Mesenchymal stem cell (in vitro differentiated cells and primary cell): Measurements from ENCODE around the gene CRBN.

Source experiments
- DNase-seq: peaks from one replicate; pipeline ENCODE4 v3.0.0-alpha.2; 2013
- H2AFZ ChIP-seq: one replicate; pipeline ENCODE4 v1.6.1; 2013; ENCODE audit warnings: low read depth, mild to moderate bottlenecking, control low read depth, inconsistent platforms, low read length, moderate library complexity
- H2AK5ac ChIP-seq: 2 replicates; pipeline ENCODE4 v1.6.1; 2013; ENCODE audit warnings: low read length, moderate library complexity, mild to moderate bottlenecking, inconsistent platforms; ENCODE audit not compliant: severe bottlenecking
- H2BK120ac ChIP-seq: one replicate; pipeline ENCODE4 v1.6.1; 2013; ENCODE audit warnings: low read depth, mild to moderate bottlenecking, inconsistent platforms, low read length, moderate library complexity
- H2BK12ac ChIP-seq, 2 experiments: one replicate each; pipeline ENCODE4 v1.6.1; 2013; ENCODE audit warnings: inconsistent platforms in 2 of 2, low read length in 2 of 2, mild to moderate bottlenecking in 2 of 2, moderate library complexity in 2 of 2, control low read depth in 1 of 2
- H2BK15ac ChIP-seq: one replicate; pipeline ENCODE4 v1.6.1; 2013; ENCODE audit warnings: mild to moderate bottlenecking, low read depth, inconsistent platforms; ENCODE audit not compliant: poor library complexity, severe bottlenecking
- H2BK5ac ChIP-seq: 2 replicates; pipeline ENCODE4 v1.6.1; 2013; ENCODE audit warnings: low read depth, mild to moderate bottlenecking, low read length, control low read depth, inconsistent platforms; ENCODE audit not compliant: poor library complexity, severe bottlenecking
- H3K14ac ChIP-seq, 2 experiments: one replicate each; pipeline ENCODE4 v1.6.1; 2013; ENCODE audit warnings: inconsistent platforms in 2 of 2, low read length in 2 of 2, control low read depth in 1 of 2, mild to moderate bottlenecking in 1 of 2, moderate library complexity in 1 of 2
- H3K18ac ChIP-seq, 2 experiments: one replicate each; pipeline ENCODE4 v1.6.1; 2013; ENCODE audit warnings: inconsistent platforms in 2 of 2, low read length in 2 of 2, control low read depth in 1 of 2, low read depth in 1 of 2, mild to moderate bottlenecking in 1 of 2
- H3K23ac ChIP-seq, 2 experiments: one replicate each; pipeline ENCODE4 v1.6.1; 2013; ENCODE audit warnings: inconsistent platforms in 2 of 2, low read length in 2 of 2, mild to moderate bottlenecking in 2 of 2, moderate library complexity in 2 of 2, control low read depth in 1 of 2
- H3K27ac ChIP-seq: 2 replicates; pipeline ENCODE4 v1.5.1; 2013; ENCODE audit warnings: mild to moderate bottlenecking, moderate library complexity, low read length, control low read depth, inconsistent platforms; ENCODE audit not compliant: poor library complexity, severe bottlenecking
- H3K27me3 ChIP-seq, 2 experiments: 2 replicates each; pipeline versions ENCODE4 v1.6.1 to v1.7.0; 2013; ENCODE audit warnings: low read length in 2 of 2, mild to moderate bottlenecking in 2 of 2, moderate library complexity in 2 of 2, control low read depth in 1 of 2, inconsistent platforms in 1 of 2; ENCODE audit not compliant: control insufficient read depth in 1 of 2, insufficient read depth in 1 of 2
- H3K36me3 ChIP-seq, 2 experiments: 2 replicates each; pipeline versions ENCODE4 v1.6.1 to v1.7.0; 2013; ENCODE audit warnings: low read length in 2 of 2, control low read depth in 1 of 2, inconsistent platforms in 1 of 2, low read depth in 1 of 2, mild to moderate bottlenecking in 1 of 2; ENCODE audit not compliant: insufficient read depth in 2 of 2, control insufficient read depth in 1 of 2
- H3K4ac ChIP-seq, 2 experiments: one replicate each; pipeline ENCODE4 v1.6.1; 2013; ENCODE audit warnings: inconsistent platforms in 2 of 2, low read length in 2 of 2, mild to moderate bottlenecking in 2 of 2, moderate library complexity in 2 of 2, control low read depth in 1 of 2, low read depth in 1 of 2
- H3K4me1 ChIP-seq: 2 replicates; pipeline ENCODE4 v1.6.1; 2013; ENCODE audit warnings: low read depth, low read length, control low read depth; ENCODE audit not compliant: control insufficient read depth, insufficient read depth
- H3K4me2 ChIP-seq: 2 replicates; pipeline ENCODE4 v1.6.1; 2013; ENCODE audit warnings: low read length, mild to moderate bottlenecking, inconsistent platforms; ENCODE audit not compliant: poor library complexity, severe bottlenecking
- H3K4me3 ChIP-seq, 2 experiments: 2 replicates each; pipeline versions ENCODE4 v1.5.1 to v1.7.0; 2013; ENCODE audit warnings: low read length in 2 of 2, mild to moderate bottlenecking in 2 of 2, control low read depth in 1 of 2, low read depth in 1 of 2; ENCODE audit not compliant: insufficient read depth in 1 of 2
- H3K79me1 ChIP-seq: replicated peaks from 2 replicates; pipeline ENCODE4 v1.6.1; 2013; ENCODE audit warnings: mild to moderate bottlenecking, control low read depth, low read length, inconsistent platforms; ENCODE audit not compliant: poor library complexity, severe bottlenecking
- H3K9ac ChIP-seq: 2 replicates; pipeline ENCODE4 v1.7.0; 2013; ENCODE audit warnings: mild to moderate bottlenecking, low read length, moderate library complexity
- H3K9me3 ChIP-seq: 2 replicates; pipeline ENCODE4 v1.7.0; 2013; ENCODE audit warnings: mild to moderate bottlenecking, low read length; ENCODE audit not compliant: control insufficient read depth
- H4K8ac ChIP-seq: one replicate; pipeline ENCODE4 v1.6.1; 2013; ENCODE audit warnings: inconsistent platforms, mild to moderate bottlenecking, low read length, moderate library complexity
- H4K91ac ChIP-seq: one replicate; pipeline ENCODE4 v1.6.1; 2013; ENCODE audit warnings: mild to moderate bottlenecking, low read length, inconsistent platforms
- WGBS: methylation state at CpG from one replicate; pipeline ENCODE4 v1.1.7; 2013; ENCODE audit warnings: mixed read lengths; 5-methylcytosine and 5-hydroxymethylcytosine counted together

CRBN gene

DNA sequence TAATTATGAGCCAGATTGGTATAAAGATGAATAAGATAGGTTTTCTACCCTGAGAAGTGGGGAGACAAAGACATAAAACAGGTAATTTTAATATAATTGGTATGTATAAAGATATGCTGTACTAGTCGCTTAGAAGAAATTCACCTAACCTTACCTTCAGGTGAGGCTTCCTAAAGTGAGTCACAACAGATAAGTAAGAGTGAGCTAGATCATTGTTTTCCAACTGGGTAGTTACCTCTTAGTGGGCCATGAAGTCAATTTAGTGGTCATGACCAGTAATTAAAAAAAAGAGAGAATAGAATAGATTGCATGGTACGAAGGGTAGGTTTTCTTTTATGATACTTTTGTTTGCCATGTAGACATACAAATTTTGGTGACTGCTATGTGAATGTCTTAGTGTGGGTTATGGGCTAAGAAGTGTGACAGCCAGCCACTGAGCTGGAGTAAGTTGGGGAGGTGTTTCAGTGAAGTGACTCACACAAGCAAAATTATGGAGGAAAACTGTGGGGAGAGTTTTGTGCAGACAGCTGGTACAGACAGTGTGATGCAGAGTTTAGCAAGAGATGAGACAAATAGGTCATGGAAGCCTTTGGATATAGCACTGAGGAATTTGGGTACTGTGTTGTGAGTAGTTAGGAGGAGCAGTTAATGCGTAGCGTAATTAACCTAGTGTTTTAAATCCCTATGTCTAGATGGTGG lies 44.6 kb downstream of the CRBN start:
- Histone ChIP-seq H3K9me3 (no peaks in the 10 kb centered on the region), H3K4me2 (no peak overlapping the region), H3K79me1 (peaks cover 16% of the 10 kb centered on the region), H4K91ac (no peak overlapping the region), H3K36me3 (peaks cover 10 to 66% of the 10 kb centered on the region in 2 experiments), H2AK5ac (no peak overlapping the region), H3K18ac (no peak overlapping the region), H3K23ac (no peak overlapping the region), H2BK120ac (no peak overlapping the region), H3K14ac (no peak overlapping the region), H3K4me3 (no peak overlapping the region), H3K9ac (no peak overlapping the region), H3K27ac (no peak overlapping the region), H2AFZ (no peak overlapping the region), H3K27me3 (no peaks in the 10 kb centered on the region), H4K8ac (no peak overlapping the region), H2BK5ac (no peak overlapping the region), H2BK15ac (no peak overlapping the region), H2BK12ac (no peak overlapping the region), H3K4ac (no peak overlapping the region), H3K4me1 (no peaks in the 10 kb centered on the region)
- peak; percentile 48 for DNase-seq
- WGBS: over 99% methylated on average over 4 of the region's 4 CpGs

DNA sequence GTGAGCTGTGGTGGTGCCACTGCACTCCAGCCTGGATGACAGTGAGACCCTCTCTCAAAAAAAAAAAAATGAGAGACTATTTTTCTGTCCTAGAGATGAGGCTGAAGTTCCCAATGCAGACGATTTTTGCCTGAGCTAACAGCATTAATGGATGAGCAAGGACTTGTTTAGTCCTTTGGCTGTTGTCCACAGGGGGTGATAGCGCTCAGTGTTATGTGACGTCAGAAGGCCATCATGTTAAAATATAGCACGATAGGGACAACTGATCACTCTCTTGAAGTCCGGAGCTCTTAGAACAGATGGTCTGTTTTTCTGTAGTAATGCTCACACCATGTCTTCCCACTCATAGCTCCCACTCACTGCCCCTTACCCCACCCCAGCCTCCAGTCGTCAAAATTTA lies 46.0 kb downstream of the CRBN start:
- H2BK12ac ChIP-seq: no peak overlapping the region
- no peaks in the 10 kb centered on the region for H3K4me1 ChIP-seq
- H3K27me3 ChIP-seq: no peaks in the 10 kb centered on the region
- H3K79me1 ChIP-seq: peaks cover 12% of the 10 kb centered on the region
- no peak overlapping the region for H3K14ac ChIP-seq
- no peak overlapping the region for H3K4me3 ChIP-seq
- peaks cover 7 to 66% of the 10 kb centered on the region in 2 experiments for H3K36me3 ChIP-seq
- no peak overlapping the region for H4K91ac ChIP-seq
- H2AK5ac ChIP-seq: no peak overlapping the region
- H3K23ac ChIP-seq: no peak overlapping the region
- no peak overlapping the region for H2BK15ac ChIP-seq
- no peak for DNase-seq
- H2BK5ac ChIP-seq: no peak overlapping the region
- no peak overlapping the region for H3K27ac ChIP-seq
- WGBS: 96% methylated on average over 5 of the region's 6 CpGs
- no peak overlapping the region for H2BK120ac ChIP-seq
- H3K9me3 ChIP-seq: no peaks in the 10 kb centered on the region
- H4K8ac ChIP-seq: no peak overlapping the region
- H3K9ac ChIP-seq: no peak overlapping the region
- H2AFZ ChIP-seq: no peak overlapping the region
- H3K18ac ChIP-seq: no peak overlapping the region
- no peak overlapping the region for H3K4me2 ChIP-seq
- H3K4ac ChIP-seq: no peak overlapping the region

DNA sequence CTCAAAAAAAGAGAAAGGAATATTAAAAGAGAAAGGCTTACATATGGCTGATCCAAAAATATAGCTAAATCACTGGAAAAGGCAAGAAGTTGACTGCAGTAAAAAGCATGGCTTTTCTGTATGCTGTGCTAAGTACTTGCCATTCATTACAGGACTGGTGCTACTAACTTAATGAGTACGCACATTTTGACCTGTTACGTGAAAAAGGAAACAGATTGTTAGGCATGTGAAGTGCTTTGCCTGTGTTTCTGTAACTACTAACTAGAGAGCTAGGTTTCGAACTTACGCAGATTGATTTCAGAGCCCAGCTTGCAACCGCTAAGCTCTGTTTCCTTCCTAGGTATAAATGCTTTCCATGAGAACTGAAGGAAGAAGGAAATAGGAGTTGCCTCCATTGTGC lies 49.9 kb downstream of the CRBN start:
- WGBS: 77% methylated on average over 5 of the region's 5 CpGs
- Histone ChIP-seq H3K9me3 (no peaks in the 10 kb centered on the region), H3K36me3 (peaks cover 7 to 47% of the 10 kb centered on the region in 2 experiments)

DNA sequence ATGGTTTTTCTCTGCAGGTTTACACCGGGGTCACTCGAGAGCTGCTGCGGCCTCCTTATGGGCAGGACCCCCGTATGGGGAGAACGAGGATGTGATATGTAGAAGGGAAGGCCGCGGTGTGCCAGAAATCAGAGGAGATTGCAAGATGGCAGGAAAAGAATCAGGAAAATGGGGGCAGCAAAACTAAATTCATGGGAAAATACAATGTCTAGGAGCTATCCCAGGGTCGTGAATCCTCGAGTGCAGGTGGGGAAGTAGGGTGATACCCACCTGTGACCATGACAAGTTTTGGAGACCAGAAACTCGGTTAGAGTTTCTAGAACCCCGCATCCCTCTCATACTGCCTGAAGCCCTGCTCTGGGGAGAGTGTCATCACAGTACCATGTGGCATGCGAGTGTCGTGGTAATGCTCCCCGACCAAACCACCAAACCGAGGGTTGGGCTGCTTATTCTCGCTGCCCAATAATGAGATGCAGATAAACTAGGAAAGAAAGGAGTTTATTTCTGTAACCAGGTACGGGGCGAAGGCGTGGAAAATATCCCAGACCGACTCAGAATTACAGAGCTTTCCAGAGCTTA lies 52.0 kb downstream of the CRBN start:
- Histone ChIP-seq H2BK12ac (no peak overlapping the region), H3K23ac (no peak overlapping the region), H3K9me3 (no peaks in the 10 kb centered on the region), H3K79me1 (peaks cover 2% of the 10 kb centered on the region), H3K4me1 (peaks cover 2% of the 10 kb centered on the region), H4K91ac (peak overlapping the region; percentile 96), H3K36me3 (peaks cover 7 to 28% of the 10 kb centered on the region in 2 experiments), H2AFZ (peak overlapping the region; percentile 91), H4K8ac (no peak overlapping the region), H2AK5ac (no peak overlapping the region), H3K27ac (peak overlapping the region; percentile 89), H3K4me2 (peak overlapping the region; percentile 49), H2BK5ac (no peak overlapping the region), H2BK120ac (no peak overlapping the region), H3K18ac (peak overlapping the region; percentile 99), H2BK15ac (no peak overlapping the region), H3K14ac (no peak overlapping the region), H3K4me3 (peak overlapping the region; percentile 95 to 97), H3K9ac (peak overlapping the region; percentile 100), H3K4ac (peak overlapping the region; percentile 84 to 91), H3K27me3 (no peaks in the 10 kb centered on the region)
- 39% methylated on average over 19 of the region's 20 CpGs for WGBS
- DNase-seq: peak; percentile 31

More for the DNA sequence above, 49.9 kb downstream of the CRBN start:
- H2BK120ac ChIP-seq: no peak overlapping the region
- H2BK5ac ChIP-seq: no peak overlapping the region
- no peak overlapping the region for H3K27ac ChIP-seq
- H3K4me1 ChIP-seq: peaks cover 2% of the 10 kb centered on the region
- no peak overlapping the region for H3K23ac ChIP-seq
- H2AK5ac ChIP-seq: no peak overlapping the region
- H2AFZ ChIP-seq: no peak overlapping the region
- H3K79me1 ChIP-seq: peaks cover 7% of the 10 kb centered on the region
- H3K4ac ChIP-seq: no peak overlapping the region
- no peak overlapping the region for H3K14ac ChIP-seq
- no peak for DNase-seq
- no peak overlapping the region for H4K91ac ChIP-seq
- no peak overlapping the region for H3K4me3 ChIP-seq
- H3K27me3 ChIP-seq: no peaks in the 10 kb centered on the region
- no peak overlapping the region for H3K4me2 ChIP-seq
- H3K9ac ChIP-seq: no peak overlapping the region
- H2BK12ac ChIP-seq: no peak overlapping the region
- H4K8ac ChIP-seq: no peak overlapping the region
- no peak overlapping the region for H2BK15ac ChIP-seq
- H3K18ac ChIP-seq: no peak overlapping the region
